DOHH2 (cell line): ENCODE data around the gene ARL8A.
A peak's percentile ranks its signal among the peaks of the same experiment; 100 is the strongest.

Experiments used
- H3F3A ChIP-seq: fragments of 200-600 bp; sonication (generic), shearing (Covaris generic); 2 replicates; pipeline ENCODE4 v1.6.0; 2016; ENCODE audit warnings: antibody characterized with exemption, mild to moderate bottlenecking; ENCODE audit not compliant: control insufficient read depth, insufficient read depth
- H3K27ac ChIP-seq: fragments of 200-600 bp; sonication (generic); 2 replicates; pipeline ENCODE4 v1.5.1; 2014; ENCODE audit warnings: low read depth, mild to moderate bottlenecking, low read length, moderate library complexity
- H3K27me3 ChIP-seq: fragments of 200-600 bp; sonication (generic); 2 replicates; pipeline ENCODE4 v1.6.1; 2014; ENCODE audit warnings: mild to moderate bottlenecking, low read length, mixed read lengths; ENCODE audit not compliant: control insufficient read depth
- H3K36me3 ChIP-seq: fragments of 200-600 bp; sonication (generic); 2 replicates; pipeline ENCODE4 v1.6.1; 2014; ENCODE audit warnings: mild to moderate bottlenecking, low read length, moderate library complexity, mixed read lengths; ENCODE audit not compliant: control insufficient read depth
- H3K4me1 ChIP-seq: fragments of 200-600 bp; sonication (generic); 2 replicates; pipeline ENCODE4 v1.6.1; 2014; ENCODE audit warnings: mild to moderate bottlenecking, low read length, mixed read lengths; ENCODE audit not compliant: control insufficient read depth
- H3K4me2 ChIP-seq: fragments of 200-600 bp; sonication (generic); 2 replicates; pipeline ENCODE4 v1.6.0; 2014; ENCODE audit warnings: mild to moderate bottlenecking, low read length, moderate library complexity
- H3K4me3 ChIP-seq: fragments of 200-600 bp; sonication (generic); 2 replicates; pipeline ENCODE4 v1.5.1; 2014; ENCODE audit warnings: mild to moderate bottlenecking, low read length, mixed read lengths
- H3K79me2 ChIP-seq: fragments of 200-600 bp; sonication (generic); 2 replicates; pipeline ENCODE4 v1.6.1; 2014; ENCODE audit warnings: mild to moderate bottlenecking, low read length, mixed read lengths; ENCODE audit not compliant: control insufficient read depth
- H3K9me2 ChIP-seq: fragments of 200-600 bp; sonication (generic); replicated peaks from 2 replicates; pipeline ENCODE4 v1.6.1; 2014; ENCODE audit warnings: mild to moderate bottlenecking, low read length, mixed read lengths; ENCODE audit not compliant: control insufficient read depth
- H3K9me3 ChIP-seq: fragments of 200-600 bp; sonication (generic); 2 replicates; pipeline ENCODE4 v1.6.1; 2014; ENCODE audit warnings: antibody characterized with exemption, low read length, mixed read lengths; ENCODE audit not compliant: control insufficient read depth, insufficient read depth
- H4K20me1 ChIP-seq: fragments of 200-600 bp; sonication (generic); 2 replicates; pipeline ENCODE4 v1.6.0; 2014; ENCODE audit warnings: low read depth, mild to moderate bottlenecking, antibody characterized with exemption, low read length, moderate library complexity; ENCODE audit not compliant: control insufficient read depth, insufficient read depth
- CTCF ChIP-seq: fragments of 200-600 bp; sonication (generic); IDR thresholded peaks from one replicate; pipeline ENCODE4 v1.5.1; 2014; ENCODE audit warnings: antibody characterized with exemption, mild to moderate bottlenecking, low read depth, low read length; ENCODE audit not compliant: poor library complexity, severe bottlenecking
- EZH2phosphoT487 ChIP-seq: fragments of 200-600 bp; sonication (generic); IDR thresholded peaks from 2 replicates; pipeline ENCODE4 v1.6.1; 2017; ENCODE audit warnings: borderline replicate concordance, mild to moderate bottlenecking, antibody characterized with exemption, low read length, moderate library complexity, mixed read lengths

ARL8A gene

GRCh38 chr1:202144402-202145067 lies at the start of gene ARL8A:
Gene ARL8A, minus strand, starts transcription at chr1:202144737. Its CDS starts 165 bp downstream, at chr1:202144572.
- peaks cover 52% of the 10 kb centered on the region for H3K79me2 ChIP-seq
- peaks cover 12% of the 10 kb centered on the region for H4K20me1 ChIP-seq
- H3K4me2 ChIP-seq: peak within 1 kb of the TSS; percentile 92
- H3K9me2 ChIP-seq: no peaks in the 10 kb centered on the region
- no peaks in the 10 kb centered on the region for H3K27me3 ChIP-seq
- H3K27ac ChIP-seq: peak within 1 kb of the TSS; percentile 73
- H3K36me3 ChIP-seq: peaks cover 42% of the 10 kb centered on the region
- peak within 1 kb of the TSS; percentile 97 for H3K4me3 ChIP-seq
- TF ChIP-seq EZH2phosphoT487 (no peak), CTCF (no peak)
- peaks cover 18% of the 10 kb centered on the region for H3F3A ChIP-seq
- H3K9me3 ChIP-seq: no peaks in the 10 kb centered on the region
- H3K4me1 ChIP-seq: peaks cover 21% of the 10 kb centered on the region

- H3K4me2 ChIP-seq: peak overlapping the region; percentile 58
- no peaks in the 10 kb centered on the region for H3K79me2 ChIP-seq
- H3K36me3 ChIP-seq: no peaks in the 10 kb centered on the region
- H3K4me1 ChIP-seq: peaks cover 38% of the 10 kb centered on the region
- peaks cover 18% of the 10 kb centered on the region for H3K27me3 ChIP-seq
- TF ChIP-seq CTCF (no peak), EZH2phosphoT487 (no peak)
- H3K9me3 ChIP-seq: no peaks in the 10 kb centered on the region
- H3K9me2 ChIP-seq: no peaks in the 10 kb centered on the region
- no peaks in the 10 kb centered on the region for H3F3A ChIP-seq
- H3K27ac ChIP-seq: no peak overlapping the region
- peak overlapping the region; percentile 56 for H3K4me3 ChIP-seq
- no peaks in the 10 kb centered on the region for H4K20me1 ChIP-seq
Observed at GRCh38 chr1:202194328-202194648, 49.8 kb upstream of the ARL8A start.

GRCh38 chr1:202193614-202194327 lies 49.2 kb upstream of the ARL8A start, which contains the start of gene LGR6:
Gene LGR6, plus strand, starts transcription at chr1:202193799. Its CDS starts 191 bp downstream, at chr1:202193990.
- no peaks in the 10 kb centered on the region for H3K9me3 ChIP-seq
- H3K36me3 ChIP-seq: no peaks in the 10 kb centered on the region
- peaks cover 33% of the 10 kb centered on the region for H3K4me1 ChIP-seq
- no peaks in the 10 kb centered on the region for H3F3A ChIP-seq
- peak within 1 kb of the TSS; percentile 58 for H3K4me2 ChIP-seq
- H3K4me3 ChIP-seq: peak within 1 kb of the TSS; percentile 56
- peaks cover 18% of the 10 kb centered on the region for H3K27me3 ChIP-seq
- TF ChIP-seq CTCF (no peak), EZH2phosphoT487 (no peak)
- no peaks in the 10 kb centered on the region for H4K20me1 ChIP-seq
- H3K79me2 ChIP-seq: no peaks in the 10 kb centered on the region
- H3K27ac ChIP-seq: no peak within 1 kb of the TSS
- no peaks in the 10 kb centered on the region for H3K9me2 ChIP-seq
